HCT116 (cell line): ENCODE results near the gene TMCO1. TPM values are rescaled to one million over a fixed set of nuclear protein-coding genes. Genes with fewer than 3 reads are reported as not detected.

Experiments
- ATAC-seq: fragments of 200-7000 bp; cut with Tn5 transposase; 2 replicates; pipeline ENCODE4 v1.9.1; 2020; ENCODE audit warnings: mild to moderate bottlenecking, moderate library complexity
- BruUV-seq: library from RNA; stranded (reverse); fragments of 400-500 nt; replicated peaks from 2 replicates; lab custom pipeline; 2021; lab: Mats Ljungman, UMichigan
- CTCF ChIA-PET: fragments of 300-600 bp; sonication (Branson Sonifier 250); formaldehyde crosslinking; loops from one replicate; lab custom pipeline; 2021; ENCODE audit warnings: antibody characterized with exemption; lab: Charles Lee
- POLR2A ChIA-PET: fragments of 300-600, 350-600 bp; sonication (Branson Sonifier 250); formaldehyde crosslinking; loops from one replicate; lab custom pipeline; 2021; ENCODE audit warnings: antibody characterized with exemption; lab: Charles Lee
- RAD21 ChIA-PET, 2 experiments: fragments of 300-600 bp; sonication (Branson Sonifier 250); formaldehyde crosslinking; loops; one replicate each; lab custom pipeline; 2023; ENCODE audit warnings: low total read pairs in 2 of 2; ENCODE audit not compliant: uncharacterized antibody in 2 of 2, unreplicated experiment in 2 of 2, low non-redundant PET in 1 of 2; lab: Charles Lee
- DNase-seq: peaks from one replicate; pipeline ENCODE4 v3.0.0-alpha.2; 2010; ENCODE audit warnings: low read depth, low spot score
- H2AFZ ChIP-seq: fragments of 200-600 bp; shearing (Covaris generic), sonication (generic); 2 replicates; pipeline ENCODE4 v1.6.1; 2017; ENCODE audit warnings: low read depth, mixed run types, mixed read lengths, antibody characterized with exemption, low read length; ENCODE audit not compliant: poor library complexity, severe bottlenecking
- H3K27ac ChIP-seq: 2 replicates; pipeline ENCODE4 v1.5.1; 2012; ENCODE audit warnings: low read depth, low read length
- H3K27me3 ChIP-seq: fragments of 200-600 bp; sonication (generic); 2 replicates; pipeline ENCODE4 v1.6.1; 2016; ENCODE audit warnings: mixed run types, low read length, mixed read lengths; ENCODE audit not compliant: insufficient read depth
- H3K36me3 ChIP-seq, 2 experiments: fragments of 200-500 bp in 1 of 2; fragments of 200-600 bp in 1 of 2; sonication (Bioruptor generic) in 1 of 2; sonication (generic) in 1 of 2; 2 replicates each; pipeline versions ENCODE4 v1.5.1 to v1.6.1; 2014 to 2016; ENCODE audit warnings: low read length in 2 of 2, inconsistent platforms in 1 of 2, mixed read lengths in 1 of 2, mixed run types in 1 of 2; ENCODE audit not compliant: insufficient read depth in 2 of 2, control insufficient read depth in 1 of 2
- H3K4me1 ChIP-seq, 2 experiments: fragments of 200-600 bp in 1 of 2; sonication (generic) in 1 of 2; 2 replicates each; pipeline versions ENCODE4 v1.5.1 to v1.6.1; 2012 to 2017; ENCODE audit warnings: low read length in 2 of 2, inconsistent platforms in 1 of 2, mild to moderate bottlenecking in 1 of 2, mixed read lengths in 1 of 2, mixed run types in 1 of 2, moderate library complexity in 1 of 2; ENCODE audit not compliant: insufficient read depth in 2 of 2, control insufficient read depth in 1 of 2
- H3K4me2 ChIP-seq: fragments of 200-600 bp; sonication (generic); 2 replicates; pipeline ENCODE4 v1.6.1; 2017; ENCODE audit warnings: mixed run types, low read length, mixed read lengths
- H3K4me3 ChIP-seq, 2 experiments: fragments of 200-600 bp in 1 of 2; sonication (generic) in 1 of 2; replicated peaks in 1 of 2; 2 replicates each; pipeline ENCODE4 v1.5.1; 2011 to 2016; ENCODE audit warnings: low read length in 2 of 2, control low read depth in 1 of 2, low read depth in 1 of 2, mild to moderate bottlenecking in 1 of 2, mixed read lengths in 1 of 2, mixed run types in 1 of 2
- H3K79me2 ChIP-seq: fragments of 200-600 bp; sonication (generic); 2 replicates; pipeline ENCODE4 v1.6.1; 2017; ENCODE audit warnings: mild to moderate bottlenecking, mixed run types, low read length, moderate library complexity, mixed read lengths; ENCODE audit not compliant: insufficient read depth
- H3K9ac ChIP-seq: fragments of 200-600 bp; sonication (generic); 2 replicates; pipeline ENCODE4 v1.6.1; 2016; ENCODE audit warnings: low read length, mixed read lengths
- H3K9me2 ChIP-seq: fragments of 200-600 bp; sonication (generic), shearing (Covaris generic); 2 replicates; pipeline ENCODE4 v1.6.1; 2017; ENCODE audit warnings: mixed run types, mild to moderate bottlenecking, moderate library complexity; ENCODE audit not compliant: insufficient read depth
- H3K9me3 ChIP-seq, 2 experiments: fragments of 200-500 bp in 1 of 2; fragments of 200-600 bp in 1 of 2; sonication (Bioruptor generic) in 1 of 2; sonication (generic) in 1 of 2; 2 replicates each; pipeline ENCODE4 v1.6.1; 2014 to 2017; ENCODE audit warnings: low read length in 2 of 2, mixed read lengths in 2 of 2, inconsistent platforms in 1 of 2, low read depth in 1 of 2, mild to moderate bottlenecking in 1 of 2, mixed run types in 1 of 2, moderate library complexity in 1 of 2; ENCODE audit not compliant: control insufficient read depth in 1 of 2, insufficient read depth in 1 of 2
- H4K20me1 ChIP-seq: fragments of 200-600 bp; sonication (generic), shearing (Covaris generic); 2 replicates; pipeline ENCODE4 v1.6.1; 2017; ENCODE audit warnings: mixed run types, mild to moderate bottlenecking, moderate library complexity; ENCODE audit not compliant: insufficient read depth
- ATF3 ChIP-seq: IDR thresholded peaks from 2 replicates; pipeline ENCODE4 v1.6.1; 2012
- CEBPB ChIP-seq: IDR thresholded peaks from 2 replicates; pipeline ENCODE4 v1.6.1; 2012; ENCODE audit warnings: low read depth
- EGR1 ChIP-seq: IDR thresholded peaks from 2 replicates; pipeline ENCODE4 v1.6.1; 2012; ENCODE audit warnings: low read depth
- ELF1 ChIP-seq: IDR thresholded peaks from 2 replicates; pipeline ENCODE4 v1.6.1; 2012; ENCODE audit warnings: low read depth, borderline replicate concordance
- EZH2 ChIP-seq: fragments of 200-600 bp; sonication (generic); IDR thresholded peaks from 2 replicates; pipeline ENCODE4 v1.6.1; 2017; ENCODE audit warnings: antibody characterized with exemption, mixed run types
- EZH2phosphoT487 ChIP-seq: fragments of 200-600 bp; IDR thresholded peaks from 2 replicates; pipeline ENCODE4 v1.6.1; 2018; ENCODE audit warnings: antibody characterized with exemption, borderline replicate concordance
- FOSL1 ChIP-seq: IDR thresholded peaks from 2 replicates; pipeline ENCODE4 v1.6.1; 2012; ENCODE audit warnings: low read depth
- JUND ChIP-seq: IDR thresholded peaks from 2 replicates; pipeline ENCODE4 v1.6.1; 2012
- MAX ChIP-seq: IDR thresholded peaks from 2 replicates; pipeline ENCODE4 v1.6.1; 2012
- POLR2A ChIP-seq: IDR thresholded peaks from 2 replicates; pipeline ENCODE4 v1.7.0; 2011; ENCODE audit warnings: borderline replicate concordance; ENCODE audit not compliant: insufficient read depth, insufficient read length; ENCODE audit errors: extremely low read depth
- REST ChIP-seq: IDR thresholded peaks from 2 replicates; pipeline ENCODE4 v1.6.1; 2012; ENCODE audit warnings: low read depth
- SIN3A ChIP-seq: IDR thresholded peaks from 2 replicates; pipeline ENCODE4 v1.6.1; 2012; ENCODE audit warnings: low read depth
- SP1 ChIP-seq: IDR thresholded peaks from 2 replicates; pipeline ENCODE4 v1.6.1; 2012; ENCODE audit warnings: low read depth
- SRF ChIP-seq: IDR thresholded peaks from 2 replicates; pipeline ENCODE4 v1.6.1; 2012; ENCODE audit warnings: low read depth
- TCF7L2 ChIP-seq: IDR thresholded peaks from 2 replicates; pipeline ENCODE4 v1.7.0; 2011; ENCODE audit warnings: borderline replicate concordance, inconsistent platforms; ENCODE audit not compliant: insufficient read depth, insufficient read length; ENCODE audit errors: extremely low read depth
- ZBTB33 ChIP-seq: IDR thresholded peaks from 2 replicates; pipeline ENCODE4 v1.6.1; 2011; ENCODE audit warnings: mild to moderate bottlenecking, low read length, moderate library complexity; ENCODE audit not compliant: insufficient replicate concordance; ENCODE audit errors: extremely low read depth
- ZFX ChIP-seq: fragments of 450-650 bp; IDR thresholded peaks from 2 replicates; pipeline ENCODE4 v1.6.1; 2017
- ZNF274 ChIP-seq: fragments of 200-500 bp; sonication (Bioruptor generic); IDR thresholded peaks from 2 replicates; pipeline ENCODE4 v1.6.1; 2014; ENCODE audit warnings: mild to moderate bottlenecking, low read depth, low read length, inconsistent platforms
- intact Hi-C: fragments of 100-400 bp; cut with micrococcal nuclease; formaldehyde crosslinking; loops from 2 replicates; pipeline ENCODE4 v1.10.0; 2022
- total RNA-seq: library from RNA; stranded (reverse); gene quantifications from one replicate; pipeline ENCODE4 v1.2.1, GENCODE V29; 2021; ENCODE audit not compliant: unreplicated experiment

The TMCO1 gene
- total RNA-seq, 1 experiment from 2014 or later, result 61.2 TPM

GRCh38 chr1:165816157-165816556 is 47.5 kb upstream of the TMCO1 start:
- ChIA-PET POLR2A (no interaction called here), RAD21 (no interaction called here), CTCF (no interaction called here)
- H3K9me2 ChIP-seq, result no peaks in the 10 kb centered on the region
- H4K20me1 ChIP-seq, result no peaks in the 10 kb centered on the region
- no peak overlapping the region for H2AFZ ChIP-seq
- intact Hi-C loops, result no loop called here
- H3K9ac ChIP-seq, result no peak overlapping the region
- no peaks in the 10 kb centered on the region for H3K27me3 ChIP-seq
- DNase-seq, result no peak
- no peak overlapping the region for H3K4me2 ChIP-seq
- BruUV-seq, result no TSS peak
- H3K36me3 ChIP-seq, result no peaks in the 10 kb centered on the region
- no peaks in the 10 kb centered on the region for H3K9me3 ChIP-seq
- H3K4me3 ChIP-seq, result no peak overlapping the region
- H3K27ac ChIP-seq, result no peak overlapping the region
- TF ChIP-seq JUND (no peak), SRF (no peak), TCF7L2 (no peak), EGR1 (no peak)
- ATAC-seq, result no peak
- H3K79me2 ChIP-seq, result no peaks in the 10 kb centered on the region
- H3K4me1 ChIP-seq, result no peaks in the 10 kb centered on the region

GRCh38 chr1:165815725-165816124 is 47.1 kb upstream of the TMCO1 start:
- H3K4me2 ChIP-seq, result no peak overlapping the region
- no peaks in the 10 kb centered on the region for H3K4me1 ChIP-seq
- H4K20me1 ChIP-seq, result no peaks in the 10 kb centered on the region
- no peaks in the 10 kb centered on the region for H3K9me3 ChIP-seq
- POLR2A ChIA-PET, result no interaction called here
- intact Hi-C loops, result no loop called here
- RAD21 ChIA-PET, result no interaction called here
- CTCF ChIA-PET, result no interaction called here
- no peaks in the 10 kb centered on the region for H3K79me2 ChIP-seq
- H3K9me2 ChIP-seq, result no peaks in the 10 kb centered on the region
- no TSS peak for BruUV-seq
- no peak overlapping the region for H3K4me3 ChIP-seq
- no peak overlapping the region for H3K9ac ChIP-seq
- H3K27ac ChIP-seq, result no peak overlapping the region
- DNase-seq (no peak), ATAC-seq (no peak)
- no peaks in the 10 kb centered on the region for H3K27me3 ChIP-seq
- no peak overlapping the region for H2AFZ ChIP-seq
- H3K36me3 ChIP-seq, result no peaks in the 10 kb centered on the region
- TF ChIP-seq ZFX (no peak), CEBPB (no peak), EGR1 (no peak), SIN3A (no peak), FOSL1 (no peak), REST (no peak), JUND (no peak), EZH2phosphoT487 (no peak), ATF3 (no peak), MAX (no peak), POLR2A (no peak), SRF (no peak), ELF1 (no peak), ZNF274 (no peak), ZBTB33 (no peak), EZH2 (no peak), SP1 (no peak), TCF7L2 (no peak)
